HL-60 (cell line): Measurements from ENCODE around the gene SPATS2L.

Source experiments
- CTCF ChIP-seq: IDR thresholded peaks from one replicate; pipeline ENCODE4 v1.5.1; 2011; ENCODE audit warnings: low read length, control low read depth, inconsistent platforms; ENCODE audit not compliant: insufficient read depth
- TF ChIP-seq, protein P1 (sequence below): IDR thresholded peaks from 2 replicates; pipeline ENCODE4 v1.6.1; 2012; ENCODE audit warnings: low read depth; ENCODE audit not compliant: insufficient replicate concordance

- TF ChIP-seq CTCF = no peak
- TF ChIP-seq, protein P1, sequence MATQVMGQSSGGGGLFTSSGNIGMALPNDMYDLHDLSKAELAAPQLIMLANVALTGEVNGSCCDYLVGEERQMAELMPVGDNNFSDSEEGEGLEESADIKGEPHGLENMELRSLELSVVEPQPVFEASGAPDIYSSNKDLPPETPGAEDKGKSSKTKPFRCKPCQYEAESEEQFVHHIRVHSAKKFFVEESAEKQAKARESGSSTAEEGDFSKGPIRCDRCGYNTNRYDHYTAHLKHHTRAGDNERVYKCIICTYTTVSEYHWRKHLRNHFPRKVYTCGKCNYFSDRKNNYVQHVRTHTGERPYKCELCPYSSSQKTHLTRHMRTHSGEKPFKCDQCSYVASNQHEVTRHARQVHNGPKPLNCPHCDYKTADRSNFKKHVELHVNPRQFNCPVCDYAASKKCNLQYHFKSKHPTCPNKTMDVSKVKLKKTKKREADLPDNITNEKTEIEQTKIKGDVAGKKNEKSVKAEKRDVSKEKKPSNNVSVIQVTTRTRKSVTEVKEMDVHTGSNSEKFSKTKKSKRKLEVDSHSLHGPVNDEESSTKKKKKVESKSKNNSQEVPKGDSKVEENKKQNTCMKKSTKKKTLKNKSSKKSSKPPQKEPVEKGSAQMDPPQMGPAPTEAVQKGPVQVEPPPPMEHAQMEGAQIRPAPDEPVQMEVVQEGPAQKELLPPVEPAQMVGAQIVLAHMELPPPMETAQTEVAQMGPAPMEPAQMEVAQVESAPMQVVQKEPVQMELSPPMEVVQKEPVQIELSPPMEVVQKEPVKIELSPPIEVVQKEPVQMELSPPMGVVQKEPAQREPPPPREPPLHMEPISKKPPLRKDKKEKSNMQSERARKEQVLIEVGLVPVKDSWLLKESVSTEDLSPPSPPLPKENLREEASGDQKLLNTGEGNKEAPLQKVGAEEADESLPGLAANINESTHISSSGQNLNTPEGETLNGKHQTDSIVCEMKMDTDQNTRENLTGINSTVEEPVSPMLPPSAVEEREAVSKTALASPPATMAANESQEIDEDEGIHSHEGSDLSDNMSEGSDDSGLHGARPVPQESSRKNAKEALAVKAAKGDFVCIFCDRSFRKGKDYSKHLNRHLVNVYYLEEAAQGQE = no peak
Measured at GRCh38 chr2:200341376-200341775, 34.9 kb downstream of the SPATS2L start.
